NB4 (cell line): ENCODE results near the gene SOD1.
A peak's percentile ranks its signal among the peaks of the same experiment; 100 is the strongest.
"Not testable (repeated sequence)": the region's sequence is repeated elsewhere in the genome, so short reads cannot be mapped to it uniquely, and the experiment has no call there.

Experiments used
- DNase-seq: peaks from one replicate; pipeline ENCODE4 v3.0.0; 2010; ENCODE audit warnings: low read depth
- H3K4me3 ChIP-seq: one replicate; pipeline ENCODE4 v1.5.1; 2011; ENCODE audit warnings: mild to moderate bottlenecking, low read depth, low read length, moderate library complexity
- CTCF ChIP-seq: IDR thresholded peaks from one replicate; pipeline ENCODE4 v1.5.1; 2012; ENCODE audit warnings: low read depth, low read length
- MYC ChIP-seq: IDR thresholded peaks from 2 replicates; pipeline ENCODE4 v1.6.1; 2011; ENCODE audit warnings: low read depth, low read length
- POLR2A ChIP-seq: IDR thresholded peaks from 2 replicates; pipeline ENCODE4 v1.6.1; 2011; ENCODE audit warnings: mild to moderate bottlenecking; ENCODE audit not compliant: insufficient read length; ENCODE audit errors: extremely low read depth
- TF ChIP-seq, protein P1 (sequence below): IDR thresholded peaks from 2 replicates; pipeline ENCODE4 v1.6.1; 2011; ENCODE audit warnings: low read depth, low read length

SOD1 gene

DNA sequence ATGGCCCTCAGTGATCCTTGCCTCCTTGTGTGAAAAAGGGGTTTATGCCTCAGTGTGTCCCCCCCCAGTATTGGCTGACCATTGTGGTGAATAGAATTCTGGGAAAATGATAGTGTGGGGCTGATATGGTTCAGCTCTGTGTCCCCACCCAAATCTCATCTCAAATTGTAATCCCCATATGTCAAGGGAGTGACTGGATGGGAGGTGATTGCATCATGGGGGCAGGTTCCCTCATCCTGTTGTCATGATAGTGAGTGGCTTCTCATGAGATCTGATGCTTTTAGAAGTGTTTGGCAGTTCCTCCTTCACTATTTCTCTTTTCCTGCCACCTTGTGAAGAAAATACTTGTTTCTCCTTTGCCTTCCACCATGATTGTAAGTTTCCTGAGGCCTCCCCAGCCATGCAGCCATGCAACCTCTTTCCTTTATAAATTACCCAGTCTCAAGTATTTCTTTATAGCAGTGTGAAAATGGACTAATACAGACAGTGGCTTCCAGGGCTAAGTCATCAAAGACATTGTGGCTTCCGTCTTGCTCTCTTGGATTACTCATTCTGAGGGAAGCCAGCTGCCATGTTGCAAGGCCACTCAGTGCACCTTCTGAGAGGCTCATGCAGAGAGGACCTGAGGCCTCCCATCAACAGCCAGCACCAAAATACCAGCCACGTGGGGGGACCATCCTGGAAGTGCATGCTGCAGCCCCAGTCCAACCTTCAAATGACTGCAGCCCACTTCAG, 40.6 kb upstream of the SOD1 start:
- no peak for TF ChIP-seq CTCF
- H3K4me3 ChIP-seq, result no peak overlapping the region
- DNase-seq, result peak; percentile 33

DNA sequence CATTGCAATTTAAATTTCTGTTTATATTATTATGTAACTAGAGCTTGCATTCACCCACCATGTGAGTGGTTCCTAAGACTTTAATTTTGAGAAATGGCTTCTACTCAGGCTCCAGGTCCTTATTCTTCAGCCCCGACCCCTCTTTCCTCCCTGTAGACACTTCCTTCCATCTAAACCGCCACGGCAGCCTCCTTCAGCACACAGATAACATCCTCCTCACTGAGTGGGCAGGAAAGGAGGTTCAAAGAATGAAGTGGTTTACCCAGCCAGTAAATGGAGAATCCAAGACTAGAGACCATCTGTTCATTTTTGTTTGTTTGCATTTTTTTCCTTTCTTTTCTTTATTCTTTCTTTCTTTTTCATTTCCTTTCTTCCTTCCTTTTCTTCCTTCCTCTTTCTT, 37.1 kb upstream of the SOD1 start:
- TF ChIP-seq POLR2A (no peak), MYC (no peak)
- no peak overlapping the region for H3K4me3 ChIP-seq
- no peak for DNase-seq

DNA sequence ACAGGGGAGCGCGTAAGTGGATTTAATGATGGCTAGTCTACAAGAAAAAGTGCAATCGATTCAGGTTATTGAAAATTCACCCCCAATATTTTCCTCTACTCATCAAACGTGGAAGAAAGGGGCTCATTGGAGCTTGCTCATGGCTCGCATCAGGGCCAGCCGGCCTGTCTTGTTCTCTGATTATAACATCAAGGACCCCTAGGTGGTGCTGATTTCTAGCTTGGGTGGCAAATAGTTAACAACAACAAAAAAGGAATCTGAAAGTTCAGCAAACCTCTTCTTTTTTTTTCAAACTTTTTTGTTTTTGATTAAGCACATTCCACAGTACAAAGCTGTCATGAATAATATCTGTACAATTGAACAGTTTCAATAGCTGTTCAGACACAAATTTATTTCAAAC, 35.8 kb upstream of the SOD1 start:
- DNase-seq, result peak; percentile 16
- no peak overlapping the region for H3K4me3 ChIP-seq
- TF ChIP-seq CTCF (no peak), MYC (no peak), POLR2A (no peak)
- TF ChIP-seq, protein P1, sequence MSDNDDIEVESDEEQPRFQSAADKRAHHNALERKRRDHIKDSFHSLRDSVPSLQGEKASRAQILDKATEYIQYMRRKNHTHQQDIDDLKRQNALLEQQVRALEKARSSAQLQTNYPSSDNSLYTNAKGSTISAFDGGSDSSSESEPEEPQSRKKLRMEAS, result no peak

GRCh38 chr21:31624181-31624580, 35.3 kb upstream of the SOD1 start:
- DNase-seq, result no peak
- TF ChIP-seq, protein P1, result no peak
- no peak for TF ChIP-seq MYC
- TF ChIP-seq POLR2A, result no peak
- TF ChIP-seq CTCF, result no peak
- no peak overlapping the region for H3K4me3 ChIP-seq

- no peak for DNase-seq
- no peak overlapping the region for H3K4me3 ChIP-seq
- TF ChIP-seq POLR2A, result no peak
- no peak for TF ChIP-seq CTCF
- TF ChIP-seq, protein P1, result no peak
- no peak for TF ChIP-seq MYC
These were observed 34.5 kb upstream of the SOD1 start for GRCh38 chr21:31624961-31625491.

DNA sequence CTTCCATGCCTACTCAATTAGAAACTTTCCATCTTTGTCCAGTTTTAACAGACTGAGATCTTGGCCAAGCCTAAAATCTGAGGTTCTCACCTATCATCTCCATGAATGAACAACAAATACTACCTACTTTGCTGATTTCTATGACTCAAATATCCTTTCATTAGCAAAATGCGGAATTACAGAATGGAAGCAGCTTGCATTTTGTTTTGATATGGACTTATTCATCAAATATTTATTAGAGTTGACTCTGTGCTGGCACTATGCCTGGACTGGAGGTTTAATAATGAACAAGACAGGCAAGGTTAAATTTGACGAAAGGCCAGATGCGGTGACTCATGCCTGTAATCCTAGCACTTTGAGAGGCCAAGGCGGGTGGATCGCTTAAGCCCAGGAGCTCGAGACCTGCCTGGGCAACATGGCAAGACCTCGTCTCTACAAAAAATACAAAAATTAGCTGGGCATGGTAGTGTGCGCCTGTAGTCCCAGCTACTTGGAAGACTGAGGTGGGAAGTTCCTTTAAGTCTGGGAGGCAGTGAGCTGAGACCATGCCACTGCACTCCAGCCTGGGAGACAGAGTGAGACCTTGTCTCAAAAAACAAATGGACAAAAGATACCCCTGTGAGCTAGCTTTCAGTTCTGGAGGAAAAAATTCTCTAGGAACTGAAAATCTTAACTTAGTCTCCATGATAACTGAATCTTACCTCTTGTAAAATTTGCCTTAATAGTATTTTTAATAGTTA, 29.4 kb upstream of the SOD1 start:
- TF ChIP-seq POLR2A (no peak), MYC (no peak), CTCF (no peak)
- TF ChIP-seq, protein P1, result no peak
- DNase-seq, result no peak

DNA sequence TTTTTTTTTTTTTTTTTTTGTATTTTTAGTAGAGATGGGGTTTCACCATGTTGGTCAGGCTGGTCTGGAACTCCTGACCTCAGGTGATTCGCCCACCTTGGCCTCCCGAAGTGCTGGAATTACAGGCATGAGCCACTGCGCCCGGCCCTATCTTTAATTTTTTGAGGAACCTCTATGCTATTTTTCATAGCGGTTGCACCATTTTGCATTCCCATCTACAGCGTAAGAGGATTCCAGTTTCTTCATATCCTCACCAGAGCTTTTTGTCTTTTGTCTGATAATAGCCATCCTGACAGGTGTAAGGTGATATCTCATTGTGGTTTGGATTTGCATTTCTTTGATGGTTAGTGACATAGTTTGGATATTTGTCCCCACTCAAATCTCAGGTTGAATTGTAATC, 27.6 kb upstream of the SOD1 start:
- DNase-seq, H3K4me3 ChIP-seq: not testable (repeated sequence)

More for the DNA sequence above, 29.4 kb upstream of the SOD1 start:
- H3K4me3 ChIP-seq, result no peak overlapping the region
